Testis (tissue), 2 donors: ENCODE results near the gene RNF123.

ENCODE experiments used
- CTCF ChIP-seq, 3 experiments: fragments of 450-650 bp in 2 of 3; fragments of 200-600 bp in 1 of 3; sonication (generic) in 1 of 3; IDR thresholded peaks; one replicate each; pipeline ENCODE4 v1.5.1; 2016 to 2019; ENCODE audit warnings: antibody characterized with exemption in 3 of 3, mild to moderate bottlenecking in 2 of 3, moderate library complexity in 1 of 3
- POLR2A ChIP-seq: fragments of 450-650 bp; IDR thresholded peaks from one replicate; pipeline ENCODE4 v1.6.1; 2017; ENCODE audit warnings: antibody characterized with exemption, mild to moderate bottlenecking, moderate library complexity

GRCh38 chr3:49654955-49655556 is 34.3 kb upstream of the RNF123 start:
- TF ChIP-seq POLR2A: no peak
- no peak for TF ChIP-seq CTCF (IDR thresholded peaks at IDR 0.05)
